GM23248 (cell line): ENCODE data around the gene MEGF11.

Source experiments
- EZH2 ChIP-seq: fragments of 200-600 bp; sonication (generic); IDR thresholded peaks from 2 replicates; pipeline ENCODE4 v1.6.1; 2018; ENCODE audit warnings: antibody characterized with exemption, mild to moderate bottlenecking; ENCODE audit not compliant: insufficient read depth, poor library complexity, severe bottlenecking
- EZH2phosphoT487 ChIP-seq: fragments of 200-600 bp; sonication (generic); IDR thresholded peaks from 2 replicates; pipeline ENCODE4 v1.6.1; 2018; ENCODE audit warnings: antibody characterized with exemption, moderate library complexity, mild to moderate bottlenecking, low read depth; ENCODE audit not compliant: insufficient read depth

- TF ChIP-seq EZH2 (no peak), EZH2phosphoT487 (no peak)
Observed at GRCh38 chr15:66105286-66106265, 148.0 kb downstream of the MEGF11 start.
